Cardiac muscle cell (in vitro differentiated cells and primary cell): ENCODE measurements around the gene CALCR. TPM values are rescaled to one million over a fixed set of nuclear protein-coding genes. Genes with fewer than 3 reads are reported as not detected.

Experiments
- DNase-seq, 2 donors: peaks; one replicate each; pipeline versions ENCODE4 v3.0.0 to v3.0.0-alpha.2; 2010 to 2017; ENCODE audit warnings: low read depth in 1 of 2, low spot score in 1 of 2
- H3K27ac ChIP-seq: fragments of 200-600 bp; sonication (generic); 2 replicates; pipeline ENCODE4 v1.5.1; 2016
- H3K27me3 ChIP-seq: fragments of 200-600 bp; sonication (generic); 2 replicates; pipeline ENCODE4 v1.6.0; 2016; ENCODE audit warnings: control low read depth
- H3K36me3 ChIP-seq: fragments of 200-600 bp; sonication (generic); 2 replicates; pipeline ENCODE4 v1.5.1; 2016; ENCODE audit warnings: control low read depth
- H3K4me1 ChIP-seq: fragments of 200-600 bp; sonication (generic); 2 replicates; pipeline ENCODE4 v1.8.1; 2017; ENCODE audit warnings: low read depth, mild to moderate bottlenecking, mixed run types
- H3K4me3 ChIP-seq: fragments of 200-600 bp; sonication (generic); 2 replicates; pipeline ENCODE4 v1.5.1; 2016; ENCODE audit warnings: mild to moderate bottlenecking
- H3K9me3 ChIP-seq: fragments of 200-600 bp; sonication (generic); 2 replicates; pipeline ENCODE4 v1.5.1; 2017; ENCODE audit warnings: low read depth, mild to moderate bottlenecking, control low read depth
- CTCF ChIP-seq: IDR thresholded peaks from 2 replicates; pipeline ENCODE4 v1.5.1; 2012; ENCODE audit warnings: low read depth, mild to moderate bottlenecking, low read length
- polyA plus RNA-seq: library from polyadenylated mRNA; unstranded; fragments of >200 nt; fragmentation: Nextera tagmentation; extraction: Ambion mirVana; gene quantifications from 2 replicates; pipeline ENCODE4 v1.2.1, GENCODE V29; 2016
- total RNA-seq: library from RNA; depleted of rRNA; stranded (reverse); fragments of >200 nt; gene quantifications from 2 replicates; pipeline ENCODE4 v1.2.3, GENCODE V29; 2016

The CALCR gene
- total and polyA plus RNA-seq, 2 experiments from 2014 or later = not detected

- DNase-seq = no peak
- no peaks in the 10 kb centered on the region for H3K36me3 ChIP-seq
- TF ChIP-seq CTCF = no peak
- H3K9me3 ChIP-seq = no peaks in the 10 kb centered on the region
- no peaks in the 10 kb centered on the region for H3K4me1 ChIP-seq
- H3K27ac ChIP-seq = no peak overlapping the region
- H3K27me3 ChIP-seq = no peaks in the 10 kb centered on the region
- no peak overlapping the region for H3K4me3 ChIP-seq
Observed at GRCh38 chr7:93538061-93538460, 36.5 kb downstream of the CALCR start.

GRCh38 chr7:93535616-93536015 is 38.9 kb downstream of the CALCR start:
- Histone ChIP-seq H3K27me3 (no peaks in the 10 kb centered on the region), H3K4me1 (no peaks in the 10 kb centered on the region), H3K9me3 (no peaks in the 10 kb centered on the region), H3K27ac (no peak overlapping the region), H3K36me3 (no peaks in the 10 kb centered on the region), H3K4me3 (no peak overlapping the region)
- no peak for DNase-seq
- no peak for TF ChIP-seq CTCF

- Histone ChIP-seq H3K4me1 (no peaks in the 10 kb centered on the region), H3K27ac (no peak overlapping the region), H3K4me3 (no peak overlapping the region), H3K36me3 (no peaks in the 10 kb centered on the region), H3K9me3 (no peaks in the 10 kb centered on the region), H3K27me3 (no peaks in the 10 kb centered on the region)
- no peak for DNase-seq
- no peak for TF ChIP-seq CTCF
Observed at GRCh38 chr7:93530701-93531100, 43.8 kb downstream of the CALCR start.

GRCh38 chr7:93516834-93517233 is 57.7 kb downstream of the CALCR start:
- H3K27ac ChIP-seq = no peak overlapping the region
- no peaks in the 10 kb centered on the region for H3K9me3 ChIP-seq
- H3K4me1 ChIP-seq = no peaks in the 10 kb centered on the region
- H3K36me3 ChIP-seq = no peaks in the 10 kb centered on the region
- TF ChIP-seq CTCF = no peak
- no peak for DNase-seq
- no peak overlapping the region for H3K4me3 ChIP-seq
- no peaks in the 10 kb centered on the region for H3K27me3 ChIP-seq

GRCh38 chr7:93515144-93515543 is 59.4 kb downstream of the CALCR start:
- no peaks in the 10 kb centered on the region for H3K9me3 ChIP-seq
- H3K27ac ChIP-seq = no peak overlapping the region
- H3K27me3 ChIP-seq = no peaks in the 10 kb centered on the region
- no peaks in the 10 kb centered on the region for H3K36me3 ChIP-seq
- no peaks in the 10 kb centered on the region for H3K4me1 ChIP-seq
- no peak overlapping the region for H3K4me3 ChIP-seq
- DNase-seq = peak in 1 of 2 donors; percentile 2
- TF ChIP-seq CTCF = no peak

- Histone ChIP-seq H3K4me3 (no peak overlapping the region), H3K4me1 (no peaks in the 10 kb centered on the region), H3K36me3 (no peaks in the 10 kb centered on the region), H3K27ac (no peak overlapping the region), H3K9me3 (no peaks in the 10 kb centered on the region), H3K27me3 (no peaks in the 10 kb centered on the region)
- DNase-seq = no peak
- no peak for TF ChIP-seq CTCF
Observed at GRCh38 chr7:93509303-93509702, 65.2 kb downstream of the CALCR start.
